Measurements from ENCODE around the gene URB1.
"Not testable (repeated sequence)": the region's sequence is repeated elsewhere in the genome, so short reads cannot be mapped to it uniquely, and the experiment has no call there.

The URB1 gene

GRCh38 chr21:32391755-32392154 is 1.1 kb downstream of the URB1 start:
- H3K9me2 ChIP-seq (replicated peaks; ENCODE audit: low read depth, low read length), result no peaks in the 10 kb centered on the region
- no peaks in the 10 kb centered on the region for H3K9me3 ChIP-seq (ENCODE audit: insufficient read depth, low read depth, low read length)
- no peaks in the 10 kb centered on the region for H3K4me1 ChIP-seq (ENCODE audit: insufficient read depth, low read length, poor library complexity, severe bottlenecking)
- H2AFZ ChIP-seq (ENCODE audit: low read length), result no peak overlapping the region
- no peak for TF ChIP-seq EZH2phosphoT487 (IDR thresholded peaks at IDR 0.05; ENCODE audit: borderline replicate concordance)
- TF ChIP-seq CTCF (conservative IDR thresholded peaks at IDR 0.05; ENCODE audit: low read length), result no peak
- H4K20me1 ChIP-seq (ENCODE audit: insufficient read depth, low read length, poor library complexity, severe bottlenecking), result no peaks in the 10 kb centered on the region
- H3K79me2 ChIP-seq (ENCODE audit: insufficient read depth, low read length), result peaks cover 18% of the 10 kb centered on the region; the same call in 1 of the 2 replicates
- peak overlapping the region; percentile 60 for H3K9ac ChIP-seq (ENCODE audit: low read depth, low read length, poor library complexity, severe bottlenecking)
- peak overlapping the region; percentile 83 for H3K4me3 ChIP-seq (ENCODE audit: low read length, poor library complexity, severe bottlenecking)
- no peaks in the 10 kb centered on the region for H3F3A ChIP-seq (ENCODE audit: low read depth)
- H3K27me3 ChIP-seq (ENCODE audit: insufficient read depth, low read length, poor library complexity, severe bottlenecking), result peaks cover 28% of the 10 kb centered on the region
- peak overlapping the region; percentile 90 for H3K4me2 ChIP-seq (ENCODE audit: low read depth, low read length, poor library complexity, severe bottlenecking)
- no peaks in the 10 kb centered on the region for H3K36me3 ChIP-seq (ENCODE audit: insufficient read depth, low read length)

- H3K4me3 ChIP-seq (ENCODE audit: low read length, poor library complexity, severe bottlenecking); H3F3A ChIP-seq (ENCODE audit: low read depth); H3K36me3 ChIP-seq (ENCODE audit: insufficient read depth, low read length); H4K20me1 ChIP-seq (ENCODE audit: insufficient read depth, low read length, poor library complexity, severe bottlenecking); H3K9ac ChIP-seq (ENCODE audit: low read depth, low read length, poor library complexity, severe bottlenecking); H3K9me2 ChIP-seq (replicated peaks; ENCODE audit: low read depth, low read length); H3K4me1 ChIP-seq (ENCODE audit: insufficient read depth, low read length, poor library complexity, severe bottlenecking); H3K9me3 ChIP-seq (ENCODE audit: insufficient read depth, low read depth, low read length); H3K4me2 ChIP-seq (ENCODE audit: low read depth, low read length, poor library complexity, severe bottlenecking); H2AFZ ChIP-seq (ENCODE audit: low read length): not testable (repeated sequence)
- Histone ChIP-seq H3K27me3 (ENCODE audit: insufficient read depth, low read length, poor library complexity, severe bottlenecking) (peaks cover 23% of the 10 kb centered on the region), H3K79me2 (ENCODE audit: insufficient read depth, low read length) (peaks cover 19% of the 10 kb centered on the region; the same call in 1 of the 2 replicates)
Observed at GRCh38 chr21:32390537-32391224, 2.1 kb downstream of the URB1 start.

GRCh38 chr21:32389337-32390015 is 3.3 kb downstream of the URB1 start:
- Histone ChIP-seq H3K4me1 (ENCODE audit: insufficient read depth, low read length, poor library complexity, severe bottlenecking) (no peaks in the 10 kb centered on the region), H3K4me2 (ENCODE audit: low read depth, low read length, poor library complexity, severe bottlenecking) (peak overlapping the region; percentile 1), H3K4me3 (ENCODE audit: low read length, poor library complexity, severe bottlenecking) (no peak overlapping the region), H3K9me3 (ENCODE audit: insufficient read depth, low read depth, low read length) (no peaks in the 10 kb centered on the region), H3K9me2 (replicated peaks; ENCODE audit: low read depth, low read length) (no peaks in the 10 kb centered on the region), H3K36me3 (ENCODE audit: insufficient read depth, low read length) (no peaks in the 10 kb centered on the region), H3F3A (ENCODE audit: low read depth) (no peaks in the 10 kb centered on the region), H3K27me3 (ENCODE audit: insufficient read depth, low read length, poor library complexity, severe bottlenecking) (peaks cover 11% of the 10 kb centered on the region), H3K9ac (ENCODE audit: low read depth, low read length, poor library complexity, severe bottlenecking) (no peak overlapping the region), H4K20me1 (ENCODE audit: insufficient read depth, low read length, poor library complexity, severe bottlenecking) (no peaks in the 10 kb centered on the region), H2AFZ (ENCODE audit: low read length) (no peak overlapping the region), H3K79me2 (ENCODE audit: insufficient read depth, low read length) (peaks cover 19% of the 10 kb centered on the region; the same call in 1 of the 2 replicates)
- no peak for TF ChIP-seq CTCF (conservative IDR thresholded peaks at IDR 0.05; ENCODE audit: low read length)
- no peak for TF ChIP-seq EZH2phosphoT487 (IDR thresholded peaks at IDR 0.05; ENCODE audit: borderline replicate concordance)

All from Loucy (cell line).